A673 (cell line): ENCODE results near the gene SEC22B. TPM values are rescaled to one million over a fixed set of nuclear protein-coding genes. Genes with fewer than 3 reads are reported as not detected.

ENCODE experiments used
- total RNA-seq: library from RNA; stranded (reverse); gene quantifications from 2 replicates; pipeline ENCODE4 v1.2.3, GENCODE V29; 2021

The SEC22B gene
- total RNA-seq, 1 experiment from 2014 or later: 32.3 TPM

Other genes starting within 250 kb of the SEC22B start
- 55.7 and 57.9 TPM in 2 replicates for gene NOTCH2, start 106.9 kb downstream of the SEC22B start, total RNA-seq
- 6.6 and 7.6 TPM in 2 replicates for gene NBPF8, start 238.5 kb upstream of the SEC22B start, total RNA-seq